WTC11 (cell line): ENCODE data around the gene SLC25A22. TPM values are rescaled to one million over a fixed set of nuclear protein-coding genes. Genes with fewer than 3 reads are reported as not detected.

Experiments used
- AR ChIP-seq: fragments of 250-450 bp; sonication (Bioruptor Pico); IDR thresholded peaks from 2 replicates; pipeline ENCODE4 v1.9.0; 2021; ENCODE audit warnings: mild to moderate bottlenecking
- ARID4B ChIP-seq: sonication (generic); formaldehyde crosslinking; IDR thresholded peaks from 2 replicates; pipeline ENCODE4 v1.8.0; 2023; ENCODE audit warnings: missing genetic modification reagents, mild to moderate bottlenecking, borderline replicate concordance
- ATF1 ChIP-seq: sonication (generic); formaldehyde crosslinking; IDR thresholded peaks from 2 replicates; pipeline ENCODE4 v1.8.1; 2023; ENCODE audit warnings: mild to moderate bottlenecking, moderate library complexity, missing genetic modification reagents
- ATF2 ChIP-seq: sonication (generic); formaldehyde crosslinking; IDR thresholded peaks from 2 replicates; pipeline ENCODE4 v1.8.1; 2022; ENCODE audit warnings: low read depth, missing genetic modification reagents, borderline replicate concordance
- ATF3 ChIP-seq: sonication (generic); formaldehyde crosslinking; conservative IDR thresholded peaks from 2 replicates; pipeline ENCODE4 v1.8.1; 2022; ENCODE audit warnings: mild to moderate bottlenecking, missing genetic modification reagents
- CBFB ChIP-seq: sonication (generic); formaldehyde crosslinking; IDR thresholded peaks from 2 replicates; pipeline ENCODE4 v1.8.1; 2022; ENCODE audit warnings: mild to moderate bottlenecking, low read depth, missing genetic modification reagents
- CREM ChIP-seq: sonication (generic); formaldehyde crosslinking; IDR thresholded peaks from 2 replicates; pipeline ENCODE4 v1.8.1; 2022; ENCODE audit warnings: mild to moderate bottlenecking, missing genetic modification reagents, moderate library complexity
- FOXK1 ChIP-seq: sonication (generic); formaldehyde crosslinking; IDR thresholded peaks from 2 replicates; pipeline ENCODE4 v1.8.0; 2022; ENCODE audit warnings: mild to moderate bottlenecking, moderate library complexity, missing genetic modification reagents
- IRF2 ChIP-seq: sonication (generic); formaldehyde crosslinking; IDR thresholded peaks from 2 replicates; pipeline ENCODE4 v1.8.0; 2022; ENCODE audit warnings: low read depth, missing genetic modification reagents, borderline replicate concordance
- JUN ChIP-seq: sonication (generic); formaldehyde crosslinking; IDR thresholded peaks from 2 replicates; pipeline ENCODE4 v1.8.0; 2023; ENCODE audit warnings: mild to moderate bottlenecking, missing genetic modification reagents
- MAX ChIP-seq: sonication (generic); formaldehyde crosslinking; IDR thresholded peaks from 2 replicates; pipeline ENCODE4 v1.8.0; 2022; ENCODE audit warnings: mild to moderate bottlenecking, missing genetic modification reagents
- MLX ChIP-seq: sonication (generic); formaldehyde crosslinking; IDR thresholded peaks from 2 replicates; pipeline ENCODE4 v1.8.1; 2023; ENCODE audit warnings: mild to moderate bottlenecking, missing genetic modification reagents, moderate library complexity
- NFE2L1 ChIP-seq: sonication (generic); formaldehyde crosslinking; IDR thresholded peaks from 2 replicates; pipeline ENCODE4 v1.8.1; 2023; ENCODE audit warnings: missing genetic modification reagents
- NR1H2 ChIP-seq: sonication (generic); formaldehyde crosslinking; IDR thresholded peaks from 2 replicates; pipeline ENCODE4 v1.9.0; 2021; ENCODE audit warnings: mild to moderate bottlenecking, moderate library complexity, missing genetic modification reagents
- OVOL2 ChIP-seq: fragments of 250-450 bp; sonication (Bioruptor Pico); IDR thresholded peaks from 2 replicates; pipeline ENCODE4 v1.9.0; 2021; ENCODE audit warnings: mild to moderate bottlenecking, borderline replicate concordance
- RELA ChIP-seq: sonication (generic); formaldehyde crosslinking; IDR thresholded peaks from 2 replicates; pipeline ENCODE4 v1.8.1; 2022; ENCODE audit warnings: missing genetic modification reagents, mild to moderate bottlenecking, borderline replicate concordance
- SMAD3 ChIP-seq: sonication (generic); formaldehyde crosslinking; IDR thresholded peaks from 2 replicates; pipeline ENCODE4 v1.8.0; 2022; ENCODE audit warnings: missing genetic modification reagents, mild to moderate bottlenecking, borderline replicate concordance
- SMAD4 ChIP-seq: sonication (generic); formaldehyde crosslinking; IDR thresholded peaks from 2 replicates; pipeline ENCODE4 v1.8.0; 2022; ENCODE audit warnings: mild to moderate bottlenecking, missing genetic modification reagents
- USF1 ChIP-seq: sonication (generic); formaldehyde crosslinking; IDR thresholded peaks from 2 replicates; pipeline ENCODE4 v1.8.0; 2022; ENCODE audit warnings: mild to moderate bottlenecking, missing genetic modification reagents
- ZBTB43 ChIP-seq: sonication (generic); formaldehyde crosslinking; IDR thresholded peaks from 2 replicates; pipeline ENCODE4 v1.8.1; 2023; ENCODE audit warnings: mild to moderate bottlenecking, missing genetic modification reagents
- ZNF138 ChIP-seq: sonication (generic); formaldehyde crosslinking; conservative IDR thresholded peaks from 2 replicates; pipeline ENCODE4 v1.8.1; 2022; ENCODE audit warnings: mild to moderate bottlenecking, moderate library complexity, missing genetic modification reagents
- ZNF219 ChIP-seq: sonication (generic); formaldehyde crosslinking; IDR thresholded peaks from 2 replicates; pipeline ENCODE4 v1.8.0; 2023; ENCODE audit warnings: missing genetic modification reagents, mild to moderate bottlenecking, borderline replicate concordance
- ZNF232 ChIP-seq: sonication (generic); formaldehyde crosslinking; IDR thresholded peaks from 2 replicates; pipeline ENCODE4 v1.8.0; 2022; ENCODE audit warnings: mild to moderate bottlenecking, missing genetic modification reagents
- ZNF263 ChIP-seq: sonication (generic); formaldehyde crosslinking; IDR thresholded peaks from 2 replicates; pipeline ENCODE4 v1.8.1; 2022; ENCODE audit warnings: low read depth, mild to moderate bottlenecking, moderate library complexity, missing genetic modification reagents
- ZNF396 ChIP-seq: fragments of 250-450 bp; sonication (Bioruptor Pico); IDR thresholded peaks from 2 replicates; pipeline ENCODE4 v1.8.0; 2021; ENCODE audit warnings: mild to moderate bottlenecking, moderate library complexity, borderline replicate concordance
- ZNF423 ChIP-seq: fragments of 250-450 bp; sonication (Bioruptor Pico); IDR thresholded peaks from 2 replicates; pipeline ENCODE4 v2.1.2; 2022; ENCODE audit warnings: mild to moderate bottlenecking, moderate library complexity
- total RNA-seq: library from RNA; stranded (reverse); gene quantifications from 3 replicates; pipeline ENCODE4 v1.2.3, GENCODE V29; 2021

Gene SLC25A22
- total RNA-seq, 1 experiment from 2014 or later: 44.8 TPM

- no peak for TF ChIP-seq MLX (CRISPR knock-in tag)
- TF ChIP-seq NR1H2: no peak
- TF ChIP-seq ZNF232 (CRISPR knock-in tag): peak; percentile 18; the same call in 1 of the 2 replicates
- TF ChIP-seq ZNF423 (CRISPR knock-in tag): no peak
- TF ChIP-seq ZNF263 (CRISPR knock-in tag): no peak
- no peak for TF ChIP-seq ATF2 (CRISPR knock-in tag)
- TF ChIP-seq USF1: peak; percentile 86
- no peak for TF ChIP-seq OVOL2 (CRISPR knock-in tag)
- TF ChIP-seq RELA: peak; percentile 34; the same call in 1 of the 2 replicates
- TF ChIP-seq IRF2 (CRISPR knock-in tag): no peak
- no peak for TF ChIP-seq ZBTB43 (CRISPR knock-in tag)
- TF ChIP-seq CBFB (CRISPR knock-in tag): 0 out of 2 replicates have a peak, but pooled peaks have one; percentile 44
- no peak for TF ChIP-seq SMAD3 (CRISPR knock-in tag)
- no peak for TF ChIP-seq ARID4B (CRISPR knock-in tag)
- 0 out of 2 replicates have a peak, but pooled peaks have one; percentile 2 for TF ChIP-seq JUN (CRISPR knock-in tag)
- TF ChIP-seq SMAD4 (CRISPR knock-in tag): no peak
- no peak for TF ChIP-seq ZNF396 (CRISPR knock-in tag)
- TF ChIP-seq ATF1 (CRISPR knock-in tag): peak; percentile 65
- 0 out of 2 replicates have a peak, but pooled peaks have one; percentile 36 for TF ChIP-seq ZNF138 (CRISPR knock-in tag)
- TF ChIP-seq ZNF219 (CRISPR knock-in tag): no peak
- peak; percentile 40; the same call in 1 of the 2 replicates for TF ChIP-seq MAX (CRISPR knock-in tag)
- TF ChIP-seq FOXK1: no peak; the same call in 1 of the 2 replicates
- no peak for TF ChIP-seq AR (CRISPR knock-in tag)
- no peak for TF ChIP-seq ATF3
- peak; percentile 41; the same call in 1 of the 2 replicates for TF ChIP-seq NFE2L1
- peak; percentile 80 for TF ChIP-seq CREM
Observed at GRCh38 chr11:777288-778255, 20.5 kb downstream of the SLC25A22 start, which contains the start of gene GATD1 (continued).
